ENCODE measurements around the gene VPS37D. TPM values are rescaled to one million over a fixed set of nuclear protein-coding genes. Genes with fewer than 3 reads are reported as not detected.
"Not testable (repeated sequence)": the region's sequence is repeated elsewhere in the genome, so short reads cannot be mapped to it uniquely, and the experiment has no call there.

VPS37D gene, protein sequence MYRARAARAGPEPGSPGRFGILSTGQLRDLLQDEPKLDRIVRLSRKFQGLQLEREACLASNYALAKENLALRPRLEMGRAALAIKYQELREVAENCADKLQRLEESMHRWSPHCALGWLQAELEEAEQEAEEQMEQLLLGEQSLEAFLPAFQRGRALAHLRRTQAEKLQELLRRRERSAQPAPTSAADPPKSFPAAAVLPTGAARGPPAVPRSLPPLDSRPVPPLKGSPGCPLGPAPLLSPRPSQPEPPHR
- under 1 TPM; 0.25 to 0.36 TPM for total RNA-seq

DNA sequence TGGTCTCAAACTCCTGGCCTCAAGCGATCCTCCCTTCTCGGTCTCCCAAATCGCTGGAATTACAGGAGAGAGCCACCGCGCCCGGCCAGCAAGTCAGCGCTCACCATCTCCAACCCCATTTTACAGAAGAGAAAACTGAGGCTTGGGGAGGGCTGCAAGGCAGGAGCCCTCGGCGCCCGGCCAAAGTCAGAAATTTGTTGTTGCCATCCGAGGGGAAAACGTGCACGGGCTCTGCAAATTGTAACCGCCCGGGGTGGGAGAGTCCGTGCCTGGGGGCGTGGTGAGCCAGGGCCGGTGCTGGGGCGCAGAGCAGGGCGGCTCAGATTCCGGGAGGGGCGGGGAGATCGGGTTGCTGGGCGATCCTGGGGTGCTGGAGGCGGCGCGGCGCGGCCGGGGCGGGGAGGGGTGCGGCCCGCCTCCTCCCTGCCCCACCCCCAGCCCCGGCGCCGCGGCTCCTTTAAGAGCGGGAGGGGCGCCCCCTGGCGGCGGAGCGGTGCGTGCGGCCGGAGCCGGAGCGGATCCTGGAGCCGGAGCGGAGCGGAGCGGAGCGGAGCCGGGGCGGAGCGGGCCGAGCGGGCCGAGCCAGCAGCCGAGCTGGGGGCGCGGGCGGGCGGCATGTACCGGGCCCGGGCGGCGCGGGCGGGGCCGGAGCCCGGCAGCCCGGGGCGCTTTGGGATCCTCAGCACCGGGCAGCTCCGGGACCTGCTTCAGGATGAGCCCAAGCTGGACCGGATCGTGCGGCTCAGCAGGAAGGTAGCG, at the start of gene VPS37D:
Gene VPS37D, plus strand, starts transcription at position 488 of the 759 bp plus-strand sequence. Its CDS starts 128 bp downstream, at position 616.
- ATAC-seq, result peak; percentile 96
- Mint-ChIP-seq H3K36me3 (peaks cover 6% of the 10 kb centered on the region), H3K27me3 (peaks cover 27 to 33% of the 10 kb centered on the region in 2 donors)

DNA sequence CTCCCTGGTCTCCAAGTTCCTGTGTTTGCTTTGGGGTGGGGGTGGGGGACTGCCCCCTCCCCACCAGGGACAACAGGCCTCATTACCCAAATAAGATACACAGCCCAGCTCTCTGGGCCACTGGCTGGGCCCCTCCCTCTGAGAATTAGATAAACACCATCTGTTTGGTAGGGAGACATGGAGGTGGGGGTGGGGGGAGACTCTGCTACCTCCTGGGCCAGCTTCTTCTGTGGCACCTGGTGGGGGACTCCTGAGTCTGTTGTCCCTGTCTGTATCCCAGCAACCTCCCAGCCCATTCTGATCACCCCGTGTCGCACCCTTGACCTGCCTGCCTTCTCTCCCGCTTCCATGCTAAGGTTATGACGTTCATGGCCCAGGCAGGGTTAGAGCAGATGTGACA, 49.1 kb upstream of the VPS37D start:
- H3K36me3 Mint-ChIP-seq, result no peaks in the 10 kb centered on the region
- no peak overlapping the region for H3K27ac Mint-ChIP-seq
- H3K4me1 Mint-ChIP-seq (ENCODE audit: low read depth in 2 of 2), result peaks cover 0 to 2% of the 10 kb centered on the region in 2 donors
- DNase-seq (ENCODE audit: low spot score) (no peak), ATAC-seq (no peak)
- H3K9me3 Mint-ChIP-seq, result no peaks in the 10 kb centered on the region
- H3K4me3 Mint-ChIP-seq, result no peak overlapping the region
- H3K27me3 Mint-ChIP-seq, result peaks cover 15 to 20% of the 10 kb centered on the region in 2 donors

More for the DNA sequence above, at the start of gene VPS37D:
- no peak within 1 kb of the TSS for H3K27ac Mint-ChIP-seq
- DNase-seq (ENCODE audit: low spot score), result peak; percentile 91
- H3K4me3 Mint-ChIP-seq, result peak within 1 kb of the TSS; percentile 59
- H3K9me3 Mint-ChIP-seq, result no peaks in the 10 kb centered on the region
- H3K4me1 Mint-ChIP-seq (ENCODE audit: low read depth in 2 of 2), result peaks cover 4 to 7% of the 10 kb centered on the region in 2 donors

DNA sequence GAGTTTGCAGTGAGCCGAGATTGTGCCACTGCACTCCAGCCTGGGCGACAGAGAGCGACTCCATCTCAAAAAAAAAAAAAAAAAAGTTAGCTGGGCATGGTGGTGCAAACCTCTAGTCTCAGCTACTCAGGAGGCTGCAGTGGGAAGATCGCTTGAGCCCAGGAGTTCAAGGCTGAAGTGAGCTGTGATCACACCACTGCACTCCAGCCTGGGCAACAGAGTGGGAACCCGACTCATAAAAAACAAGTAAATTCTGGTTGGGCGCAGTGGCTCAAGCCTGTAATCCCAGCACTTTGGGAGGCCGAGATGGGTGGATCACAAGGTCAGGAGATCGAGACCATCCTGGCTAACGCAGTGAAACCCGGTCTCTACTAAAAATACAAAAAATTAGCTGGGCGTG, 48.2 kb upstream of the VPS37D start:
- ATAC-seq; H3K9me3 Mint-ChIP-seq; H3K4me3 Mint-ChIP-seq; H3K4me1 Mint-ChIP-seq (ENCODE audit: low read depth in 2 of 2); H3K36me3 Mint-ChIP-seq; H3K27ac Mint-ChIP-seq; DNase-seq (ENCODE audit: low spot score): not testable (repeated sequence)
- peaks cover 16 to 17% of the 10 kb centered on the region in 2 donors for H3K27me3 Mint-ChIP-seq

DNA sequence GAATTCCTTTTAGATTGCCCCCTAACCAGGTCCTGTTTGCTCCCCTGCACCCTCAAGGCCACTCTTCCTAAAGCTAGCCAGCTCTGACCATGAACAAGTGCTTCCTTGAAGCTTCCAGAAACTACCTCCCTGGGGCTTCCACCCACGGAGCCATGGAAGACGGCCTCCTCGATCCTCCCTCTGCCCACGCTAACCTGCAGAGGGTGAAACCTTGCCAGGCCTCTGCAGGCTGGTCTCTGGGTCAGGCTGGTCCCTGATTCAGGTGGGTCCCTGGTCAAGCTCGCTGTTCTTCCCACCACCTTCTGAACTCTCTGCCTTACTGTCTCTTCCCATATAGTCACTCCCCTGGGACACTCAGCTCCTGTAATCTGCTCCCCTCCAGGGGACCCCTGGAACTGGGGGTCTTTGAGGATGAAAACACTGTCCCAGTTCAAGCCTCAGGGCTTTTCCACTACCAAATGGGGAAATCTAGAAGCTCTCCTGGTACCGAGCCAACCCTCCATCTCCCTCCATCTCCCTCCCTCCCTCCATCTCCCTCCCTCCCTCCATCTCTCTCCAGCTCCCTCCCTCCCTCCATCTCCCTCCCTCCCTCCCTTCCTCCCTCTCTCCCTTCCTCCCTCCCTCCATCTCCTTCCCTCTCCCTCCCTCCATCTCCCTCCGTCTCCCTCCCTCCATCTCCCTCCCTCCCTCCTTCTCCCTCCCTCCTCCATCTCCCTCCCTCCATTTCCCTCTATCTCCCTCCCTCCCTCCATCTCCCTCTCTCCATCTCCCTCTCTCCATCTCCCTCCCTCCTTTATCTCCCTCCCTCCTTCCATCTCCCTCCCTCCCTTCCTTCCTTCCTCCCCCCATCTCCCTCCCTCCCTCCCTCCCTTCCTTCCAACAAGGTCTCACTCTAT, 46.2 kb upstream of the VPS37D start:
- Mint-ChIP-seq H3K27me3 (peaks cover 16 to 17% of the 10 kb centered on the region in 2 donors), H3K36me3 (no peaks in the 10 kb centered on the region), H3K9me3 (no peaks in the 10 kb centered on the region), H3K4me1 (ENCODE audit: low read depth in 2 of 2) (peaks cover 0 to 5% of the 10 kb centered on the region in 2 donors), H3K4me3 (no peak overlapping the region), H3K27ac (no peak overlapping the region)
- ATAC-seq (no peak), DNase-seq (ENCODE audit: low spot score) (no peak)

DNA sequence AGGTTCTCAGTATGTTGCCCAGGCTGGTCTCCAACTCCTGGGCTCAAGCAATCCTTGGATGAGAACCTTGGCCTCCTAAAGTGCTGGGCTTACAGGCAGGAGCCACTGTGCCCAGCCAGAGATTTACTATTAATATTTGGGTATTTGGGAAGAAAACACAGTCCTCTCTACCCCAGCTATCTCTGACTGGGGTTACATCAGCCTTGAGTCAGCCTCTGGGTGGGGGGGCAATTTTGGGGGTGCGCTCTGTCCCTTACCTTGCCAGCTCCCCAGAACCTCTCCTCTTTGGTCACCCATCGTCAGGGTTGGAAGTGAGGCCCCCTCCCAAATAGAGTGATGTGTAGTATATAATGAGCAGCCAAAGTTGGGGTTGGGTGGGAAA, 45.1 kb upstream of the VPS37D start:
- Mint-ChIP-seq H3K27ac (no peak overlapping the region), H3K27me3 (peaks cover 18 to 20% of the 10 kb centered on the region in 2 donors), H3K36me3 (no peaks in the 10 kb centered on the region), H3K9me3 (no peaks in the 10 kb centered on the region), H3K4me1 (ENCODE audit: low read depth in 2 of 2) (peaks cover 0 to 5% of the 10 kb centered on the region in 2 donors), H3K4me3 (no peak overlapping the region)
- DNase-seq (ENCODE audit: low spot score), result no peak
- no peak for ATAC-seq

DNA sequence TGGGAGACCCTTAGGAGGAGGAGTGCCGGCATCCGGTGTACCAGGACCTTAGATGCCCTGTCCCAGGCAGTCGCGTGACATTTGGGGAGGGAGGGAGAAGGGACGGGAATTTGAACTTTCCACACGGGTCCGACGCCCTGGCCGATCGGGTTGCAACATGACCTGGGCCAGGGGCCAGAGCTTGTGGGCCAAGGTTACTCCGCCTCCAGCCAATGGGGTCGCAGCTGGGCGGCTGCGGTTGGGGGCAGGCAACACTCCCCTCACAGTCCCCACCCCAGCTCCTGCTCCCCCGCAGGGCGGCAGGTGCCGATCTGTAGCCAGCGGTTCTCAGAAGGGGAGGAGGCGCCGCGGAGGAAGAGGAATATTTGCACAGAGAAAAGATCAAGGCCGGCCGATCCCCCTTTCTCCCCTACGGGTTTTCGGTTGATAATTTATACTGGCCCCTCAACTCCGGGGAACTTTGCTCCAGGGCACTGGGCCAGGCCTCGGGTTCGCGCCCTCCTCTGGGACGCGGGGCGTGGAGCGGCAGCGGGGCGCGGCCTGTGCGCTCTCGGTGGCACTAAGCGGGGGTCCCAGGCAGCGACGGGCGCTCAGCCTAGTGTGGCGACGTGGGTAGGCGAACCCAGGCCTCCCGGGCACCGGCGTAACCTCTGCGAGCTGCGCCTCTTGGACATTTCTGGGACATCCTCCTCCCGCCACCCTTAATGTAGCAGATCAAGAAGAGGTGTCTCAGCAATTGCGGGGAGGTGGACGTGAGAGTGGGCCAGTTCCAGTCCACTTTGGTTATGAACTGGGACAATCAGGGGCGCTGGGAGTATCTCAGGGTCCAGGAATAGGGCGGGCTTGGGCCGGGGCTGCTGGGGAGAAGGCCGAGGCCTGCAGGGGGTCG, 44.5 kb upstream of the VPS37D start:
- Mint-ChIP-seq H3K36me3 (no peaks in the 10 kb centered on the region), H3K9me3 (no peaks in the 10 kb centered on the region), H3K27me3 (peaks cover 24 to 27% of the 10 kb centered on the region in 2 donors), H3K27ac (no peak overlapping the region), H3K4me1 (ENCODE audit: low read depth in 2 of 2) (peaks cover 0 to 5% of the 10 kb centered on the region in 2 donors), H3K4me3 (peak overlapping the region; percentile 8)
- DNase-seq (ENCODE audit: low spot score) (no peak), ATAC-seq (no peak)

DNA sequence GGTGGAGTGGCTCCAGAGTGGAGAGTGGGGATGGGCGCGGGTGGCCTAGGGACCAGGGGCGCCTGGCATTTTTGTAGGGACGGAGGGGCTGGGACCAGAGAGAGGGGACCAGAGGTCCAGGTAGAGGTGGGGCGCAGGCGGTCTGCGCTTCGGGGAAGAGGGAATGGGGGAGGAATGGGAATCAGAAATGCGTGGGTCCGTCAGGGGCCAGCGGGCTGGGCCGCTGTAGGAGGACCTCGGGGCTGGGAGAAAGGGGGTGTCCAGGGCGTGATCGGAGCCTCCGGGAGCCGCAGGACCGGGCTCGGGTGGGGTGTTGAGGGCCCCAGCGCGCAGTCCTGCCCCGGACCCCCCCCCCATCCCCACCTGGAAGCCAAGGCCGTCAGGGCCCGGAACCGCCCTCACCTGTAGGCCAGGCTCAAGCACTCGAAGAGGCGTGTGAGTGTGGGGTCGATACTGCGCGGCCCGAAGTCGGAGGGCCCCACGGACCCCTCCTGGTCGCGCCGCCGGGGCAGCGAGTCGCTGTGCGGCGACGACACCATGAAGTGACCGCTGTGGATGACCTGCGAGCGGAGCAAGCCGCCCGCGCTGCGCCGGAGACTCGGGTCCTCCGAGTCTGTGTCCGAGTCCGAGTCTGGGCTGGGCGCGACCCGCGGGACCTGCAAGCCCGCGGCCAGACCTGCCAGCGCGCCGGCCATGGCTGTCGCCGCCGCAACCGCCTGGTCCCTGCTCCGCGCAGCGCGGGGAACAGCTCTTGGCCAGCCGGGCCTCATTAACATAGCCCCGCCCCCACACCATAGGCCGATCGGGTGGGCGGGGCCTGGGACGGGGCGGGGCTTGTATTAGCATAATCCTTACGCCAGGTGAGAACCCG, 43.6 kb upstream of the VPS37D start, which contains the start of gene MLXIPL:
Gene MLXIPL, minus strand, starts transcription at position 725 of the 871 bp plus-strand sequence. Its CDS starts 30 bp downstream, at position 695.
- H3K4me1 Mint-ChIP-seq (ENCODE audit: low read depth in 2 of 2), result peaks cover 0 to 5% of the 10 kb centered on the region in 2 donors
- no peaks in the 10 kb centered on the region for H3K36me3 Mint-ChIP-seq
- peaks cover 30 to 35% of the 10 kb centered on the region in 2 donors for H3K27me3 Mint-ChIP-seq
- no peak within 1 kb of the TSS for H3K27ac Mint-ChIP-seq
- ATAC-seq, result peak; percentile 87 to 96
- H3K4me3 Mint-ChIP-seq, result peak within 1 kb of the TSS; percentile 32
- peak; percentile 76 for DNase-seq (ENCODE audit: low spot score)
- H3K9me3 Mint-ChIP-seq, result no peaks in the 10 kb centered on the region

DNA sequence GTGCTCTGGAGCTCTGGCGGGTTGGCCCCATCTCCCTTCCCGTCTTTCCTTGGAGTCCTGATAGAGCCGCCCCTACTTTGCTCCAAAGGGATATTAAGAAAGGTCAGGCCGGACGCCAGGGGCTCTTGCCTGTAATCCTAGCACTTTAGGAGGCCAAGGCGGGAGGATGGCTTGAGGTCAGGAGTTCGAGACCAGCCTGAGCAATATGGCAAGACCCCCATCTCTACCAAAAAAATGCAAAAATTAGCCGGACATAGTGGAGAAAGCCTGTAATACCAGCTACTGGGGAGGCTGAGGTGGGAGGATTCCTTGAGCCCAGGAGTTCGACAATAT, 43.0 kb upstream of the VPS37D start:
- no peaks in the 10 kb centered on the region for H3K36me3 Mint-ChIP-seq
- ATAC-seq (no peak), DNase-seq (ENCODE audit: low spot score) (no peak)
- no peak overlapping the region for H3K27ac Mint-ChIP-seq
- H3K4me1 Mint-ChIP-seq (ENCODE audit: low read depth in 2 of 2), result peaks cover 0 to 5% of the 10 kb centered on the region in 2 donors
- no peaks in the 10 kb centered on the region for H3K9me3 Mint-ChIP-seq
- peaks cover 30 to 38% of the 10 kb centered on the region in 2 donors for H3K27me3 Mint-ChIP-seq
- H3K4me3 Mint-ChIP-seq, result peak overlapping the region; percentile 32

DNA sequence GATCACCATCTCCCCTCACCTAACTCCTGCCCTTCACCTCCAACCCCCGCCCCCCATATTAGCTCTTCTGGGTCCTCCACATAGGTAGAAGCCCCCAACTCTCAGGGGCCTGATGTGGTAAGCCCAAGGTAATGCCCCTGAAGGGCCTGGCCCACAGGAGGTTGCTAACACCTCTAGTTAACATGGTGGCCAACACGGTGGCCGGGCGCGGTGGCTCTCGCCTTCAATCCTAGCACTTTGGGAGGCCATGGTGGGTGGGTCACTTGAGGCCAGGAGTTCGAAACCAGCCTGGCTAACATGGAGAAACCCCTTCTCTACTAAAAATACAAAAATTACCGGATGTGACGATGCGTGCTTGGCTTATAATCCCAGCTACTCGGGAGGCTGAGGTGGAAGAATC, 42.4 kb upstream of the VPS37D start:
- Mint-ChIP-seq H3K27me3 (peaks cover 28 to 33% of the 10 kb centered on the region in 2 donors), H3K4me1 (ENCODE audit: low read depth in 2 of 2) (peaks cover 0 to 5% of the 10 kb centered on the region in 2 donors), H3K36me3 (no peaks in the 10 kb centered on the region), H3K4me3 (no peak overlapping the region), H3K9me3 (no peaks in the 10 kb centered on the region), H3K27ac (no peak overlapping the region)
- DNase-seq (ENCODE audit: low spot score) (no peak), ATAC-seq (no peak)

DNA sequence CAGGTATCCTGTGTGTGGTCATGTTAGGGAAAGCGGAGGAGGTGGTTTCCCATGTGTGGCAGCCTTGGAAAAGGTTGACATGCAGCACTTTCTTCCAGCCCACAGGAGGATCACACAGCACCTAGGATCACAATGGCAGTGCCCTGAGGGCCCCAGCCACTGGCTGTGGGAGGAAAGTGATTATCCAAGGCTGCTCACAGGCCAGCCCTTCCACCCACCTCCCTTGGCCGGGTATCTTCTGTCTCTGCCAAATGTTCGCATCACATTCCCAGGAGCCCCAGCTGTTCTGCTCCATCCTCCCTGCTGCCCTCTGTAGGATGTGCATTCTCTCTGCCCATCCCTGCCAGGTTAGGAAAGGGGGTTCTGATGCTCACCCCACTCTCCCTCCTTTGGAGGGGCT, 40.8 kb upstream of the VPS37D start:
- Mint-ChIP-seq H3K9me3 (no peaks in the 10 kb centered on the region), H3K4me3 (no peak overlapping the region), H3K27me3 (peaks cover 28 to 35% of the 10 kb centered on the region in 2 donors), H3K36me3 (no peaks in the 10 kb centered on the region), H3K4me1 (ENCODE audit: low read depth in 2 of 2) (peaks cover 0 to 5% of the 10 kb centered on the region in 2 donors), H3K27ac (no peak overlapping the region)
- DNase-seq (ENCODE audit: low spot score) (no peak), ATAC-seq (no peak)

DNA sequence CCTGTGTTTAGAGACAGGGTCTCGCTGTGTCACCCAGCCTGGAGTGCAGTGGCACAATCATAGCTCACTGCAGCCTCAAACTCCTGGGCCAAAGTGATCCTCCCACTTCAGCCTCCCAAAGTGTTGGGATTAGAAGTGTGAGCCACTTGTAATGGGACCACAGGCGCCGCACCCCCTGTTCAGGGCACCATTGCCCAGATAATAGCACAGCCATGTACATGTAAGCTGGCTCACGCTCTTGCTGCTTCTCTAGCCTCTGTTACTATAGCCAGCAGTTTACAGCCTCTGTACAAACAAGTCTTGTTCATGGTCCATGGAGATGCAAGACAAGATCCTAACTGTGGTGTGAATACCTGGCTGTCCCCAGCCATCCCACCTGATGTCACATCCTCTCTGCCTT, 39.1 kb upstream of the VPS37D start:
- Mint-ChIP-seq H3K9me3 (no peaks in the 10 kb centered on the region), H3K36me3 (no peaks in the 10 kb centered on the region), H3K4me1 (ENCODE audit: low read depth in 2 of 2) (peaks cover 0 to 3% of the 10 kb centered on the region in 2 donors), H3K27me3 (peaks cover 29 to 41% of the 10 kb centered on the region in 2 donors), H3K4me3 (no peak overlapping the region), H3K27ac (no peak overlapping the region)
- no peak for DNase-seq (ENCODE audit: low spot score)
- no peak for ATAC-seq

DNA sequence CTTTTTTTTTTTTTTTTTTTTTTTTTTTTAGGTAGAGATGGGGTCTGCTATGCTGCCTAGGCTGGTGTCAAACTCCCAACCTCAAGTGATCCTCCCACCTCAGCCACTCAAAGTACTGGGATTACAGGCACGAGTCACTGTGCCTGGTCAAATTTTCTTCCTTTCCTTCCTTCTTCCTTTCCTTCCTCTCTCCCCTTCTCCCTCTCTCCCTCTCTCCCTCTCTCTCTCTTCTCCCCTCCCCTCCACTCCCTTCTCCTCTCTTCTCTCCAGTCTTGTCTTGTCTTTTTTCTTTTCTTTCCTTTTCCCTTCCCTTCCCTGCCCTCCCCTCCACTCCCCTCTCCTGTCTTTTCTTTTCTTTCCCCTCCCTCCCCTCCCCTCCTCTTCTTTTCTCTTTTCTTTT, 36.1 kb upstream of the VPS37D start:
- Mint-ChIP-seq H3K27me3 (peaks cover 32 to 57% of the 10 kb centered on the region in 2 donors), H3K27ac (no peak overlapping the region)

More for the DNA sequence above, 36.1 kb upstream of the VPS37D start:
- no peak overlapping the region for H3K4me3 Mint-ChIP-seq
- DNase-seq (ENCODE audit: low spot score) (no peak), ATAC-seq (no peak)
- H3K4me1 Mint-ChIP-seq (ENCODE audit: low read depth in 2 of 2), result no peaks in the 10 kb centered on the region
- H3K36me3 Mint-ChIP-seq, result no peaks in the 10 kb centered on the region
- no peaks in the 10 kb centered on the region for H3K9me3 Mint-ChIP-seq

Measured in natural killer cell treated with Interleukin-12 subunit alpha and Interleukin-12 subunit beta and Interleukin-15 and Interleukin-18, amount 100 ng/mL, for 72 hours (primary cell).